UCSD-AML1 (cell line): ENCODE results near the gene AATF.
A peak's percentile ranks its signal among the peaks of the same experiment; 100 is the strongest.

ENCODE experiments used
- DNase-seq: peaks from one replicate; lab custom pipeline; 2025; ENCODE audit not compliant: unreplicated experiment; lab: John Stamatoyannopoulos, UW

AATF gene

DNA sequence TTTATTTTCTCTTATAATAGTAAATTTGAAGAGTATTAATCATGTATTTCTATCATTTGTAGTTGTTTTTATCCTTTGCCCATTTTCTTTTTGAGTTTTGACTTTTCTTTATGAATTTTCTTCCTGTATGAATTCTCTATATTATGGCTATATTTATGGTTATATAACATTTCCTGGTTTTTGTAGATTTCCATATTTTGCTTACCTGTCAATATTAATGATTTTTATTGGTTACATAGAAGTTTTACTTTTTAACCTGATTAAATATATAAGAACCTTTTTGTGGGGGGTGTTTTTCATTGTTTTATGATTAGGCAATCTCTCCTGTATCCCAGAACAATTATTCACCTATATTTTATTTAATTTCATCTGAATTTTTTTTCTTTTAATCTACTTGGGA lies 93.2 kb downstream of the AATF start:
- no peak for DNase-seq

DNA sequence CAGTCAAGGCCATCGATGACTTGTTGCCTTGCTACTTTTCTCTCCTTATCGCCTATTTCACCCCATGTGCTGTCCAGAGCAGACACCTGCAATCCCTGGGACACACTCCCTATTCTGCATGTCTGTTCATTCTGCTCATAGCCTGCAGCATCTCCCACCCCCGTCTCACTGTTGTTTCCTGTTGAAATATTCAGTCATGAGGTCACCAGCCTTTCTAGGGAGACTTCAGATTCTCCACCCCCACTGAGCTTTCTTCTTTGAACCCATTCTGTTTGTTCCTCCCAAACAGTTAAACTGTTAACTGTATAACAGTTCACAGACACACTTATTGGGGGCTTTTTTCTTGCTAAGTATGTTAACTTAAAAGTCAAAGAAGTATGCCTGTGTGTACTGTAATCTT lies 94.4 kb downstream of the AATF start:
- no peak for DNase-seq

DNA sequence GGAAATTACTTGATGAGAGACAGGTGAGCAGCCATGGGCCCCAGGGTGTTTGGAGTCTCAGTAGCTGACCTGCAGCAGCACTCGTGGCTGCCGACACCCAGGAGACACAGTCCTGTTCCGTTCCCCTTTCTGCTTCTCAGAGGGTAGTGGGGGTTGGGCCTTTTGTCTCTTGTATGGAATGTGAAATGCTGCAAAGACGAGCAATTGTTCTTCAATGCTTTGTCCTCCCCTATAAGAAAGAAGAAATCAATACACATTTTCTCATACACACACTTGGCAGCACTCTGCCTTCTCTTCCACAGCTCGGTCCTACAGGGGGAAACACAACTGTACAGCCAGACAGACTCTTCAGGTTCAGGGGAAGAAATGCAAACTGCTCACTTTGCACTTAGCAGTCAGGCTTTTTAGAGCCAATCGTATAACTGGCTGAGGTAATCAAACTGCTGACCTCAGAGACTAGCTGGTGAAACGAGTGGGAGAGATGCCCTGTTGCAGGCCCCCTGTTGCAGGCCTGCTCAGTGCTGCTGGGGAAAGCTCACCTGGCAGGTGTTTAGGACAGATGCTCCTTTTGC lies 96.7 kb downstream of the AATF start:
- no peak for DNase-seq

DNA sequence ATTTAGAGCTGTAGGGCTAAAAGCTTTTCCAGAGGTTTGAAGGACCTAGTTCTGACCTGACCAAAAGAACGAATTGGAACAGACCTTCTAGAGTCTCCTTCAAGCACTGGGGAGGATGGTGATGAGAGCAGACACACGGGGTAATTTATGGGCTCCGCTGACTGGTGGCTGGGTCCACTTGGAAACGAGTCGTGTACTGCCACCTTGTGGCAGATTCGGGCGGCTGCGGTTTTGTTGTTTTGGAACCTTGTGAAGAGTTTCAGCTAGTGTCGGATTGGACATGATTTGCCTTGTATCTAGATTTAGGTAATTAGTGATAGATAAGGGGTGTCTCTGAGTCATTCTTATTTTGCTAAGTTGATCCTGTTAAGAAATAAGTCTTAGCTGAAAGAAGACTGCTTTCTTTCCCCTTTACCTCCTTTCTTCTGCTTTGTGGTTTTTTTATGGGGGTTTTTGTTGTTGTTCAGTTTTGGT lies 98.9 kb downstream of the AATF start:
- peak; percentile 71 for DNase-seq

DNA sequence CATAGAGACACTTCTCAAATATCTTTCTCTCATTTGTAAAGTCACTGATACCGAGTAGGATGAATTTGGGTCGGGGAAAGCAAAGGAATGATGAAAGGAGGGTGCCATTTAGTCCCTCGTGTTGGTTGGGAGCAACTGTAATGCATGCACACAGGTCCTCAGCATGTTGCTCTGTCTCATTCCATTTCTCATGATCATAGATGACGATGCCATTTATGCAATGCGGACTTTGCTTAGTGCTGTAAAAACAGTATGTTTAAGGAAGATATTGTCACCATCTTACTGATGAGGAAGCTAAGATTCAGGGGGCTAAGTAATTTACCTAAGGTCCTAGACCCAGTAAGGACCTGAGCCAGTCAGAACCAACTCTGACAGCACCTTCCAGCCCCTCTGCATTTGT lies 100.1 kb downstream of the AATF start:
- DNase-seq = no peak

DNA sequence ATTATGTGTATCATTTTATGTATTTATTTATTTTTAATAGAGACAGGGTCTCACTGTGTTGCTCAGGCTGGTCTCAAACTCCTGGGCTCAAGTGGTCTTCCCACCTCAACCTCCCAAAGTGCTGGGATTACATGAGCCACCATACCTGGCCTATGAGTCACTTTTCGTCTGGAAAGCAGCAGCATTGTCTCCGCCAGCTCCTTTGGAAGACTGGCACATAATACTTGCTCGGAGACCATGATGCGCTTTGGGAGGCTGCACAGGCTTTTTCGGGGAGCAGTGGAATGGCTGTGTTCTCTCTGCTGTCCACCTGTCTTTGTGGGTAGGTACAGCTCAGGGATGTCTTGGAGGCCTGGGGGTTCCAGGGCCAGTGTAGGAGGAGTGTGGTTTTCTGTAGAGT lies 102.2 kb downstream of the AATF start:
- no peak for DNase-seq

DNA sequence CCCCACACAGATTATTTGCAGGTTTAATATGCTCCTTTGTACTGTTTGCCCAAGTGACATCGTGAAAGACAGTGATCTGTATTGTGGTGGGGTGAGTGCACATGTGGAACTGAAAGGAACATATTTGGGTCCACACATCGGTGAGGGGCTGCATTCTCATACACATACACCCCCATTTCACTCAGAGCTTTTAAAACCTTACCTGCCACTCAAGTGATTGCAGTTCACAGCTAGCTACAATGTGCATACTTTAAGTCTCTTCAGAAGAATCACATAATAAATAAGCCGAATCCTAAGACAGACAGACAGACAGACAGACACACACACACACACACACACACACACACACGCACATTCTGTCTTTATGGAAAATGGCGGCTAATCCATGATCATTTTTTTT lies 102.6 kb downstream of the AATF start:
- DNase-seq = no peak

DNA sequence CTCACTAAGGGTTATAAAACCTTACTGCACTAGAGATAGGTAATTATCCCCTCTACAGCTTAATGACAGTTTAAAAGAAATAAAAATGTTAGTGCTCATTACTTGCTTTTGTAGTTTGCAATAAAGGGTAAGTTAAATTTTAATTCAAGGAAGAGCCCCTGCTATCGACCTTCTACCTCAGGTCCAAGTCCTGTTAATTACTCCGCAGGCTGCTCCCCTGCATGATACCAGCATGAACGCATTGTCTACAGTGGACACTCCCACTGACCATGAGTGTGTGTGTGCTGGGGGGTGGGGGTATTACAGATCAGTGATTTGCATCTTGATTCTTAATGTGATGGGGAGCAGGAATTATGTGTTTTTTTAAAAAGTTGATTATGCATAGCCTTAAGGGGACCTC lies 103.1 kb downstream of the AATF start:
- no peak for DNase-seq

DNA sequence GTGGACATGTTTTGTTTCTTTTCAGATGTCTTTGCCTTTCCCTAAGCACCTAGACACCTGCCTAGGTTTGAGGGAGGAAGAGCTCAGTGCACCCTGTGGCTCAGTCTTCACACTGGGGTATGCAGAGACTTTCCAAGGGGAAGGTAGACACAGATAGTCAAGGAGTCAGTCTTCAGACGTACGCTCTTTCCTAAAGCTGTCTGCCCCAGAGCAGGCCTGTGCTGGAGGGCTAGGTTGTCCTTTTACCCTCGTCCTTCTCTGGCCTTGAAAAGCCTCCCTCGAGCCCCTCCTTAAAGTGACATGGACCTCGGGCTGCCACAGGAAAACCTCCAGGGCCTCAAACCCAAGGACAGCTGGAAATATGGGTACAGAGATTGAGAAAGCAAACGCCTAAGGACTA lies 103.7 kb downstream of the AATF start:
- no peak for DNase-seq

DNA sequence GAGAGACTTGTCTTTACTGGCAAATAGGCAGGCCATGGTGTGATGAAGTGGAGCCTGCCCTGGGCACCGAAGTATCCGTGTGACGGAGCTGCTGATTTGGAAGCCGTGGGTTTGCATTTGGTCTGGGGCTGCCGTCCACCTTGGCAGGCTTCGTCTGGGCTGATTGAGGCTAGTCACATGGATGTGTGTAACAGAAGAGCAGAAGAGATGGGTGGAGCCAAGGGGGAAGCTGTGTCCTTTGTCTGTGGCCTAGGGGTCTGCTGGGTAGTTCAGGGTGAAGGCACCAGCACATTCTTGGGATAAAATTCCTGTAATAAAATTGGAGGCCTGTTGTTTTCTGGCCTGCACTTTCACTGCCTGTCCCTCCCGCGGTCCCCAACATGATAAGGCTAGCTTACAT lies 106.1 kb downstream of the AATF start:
- no peak for DNase-seq

DNA sequence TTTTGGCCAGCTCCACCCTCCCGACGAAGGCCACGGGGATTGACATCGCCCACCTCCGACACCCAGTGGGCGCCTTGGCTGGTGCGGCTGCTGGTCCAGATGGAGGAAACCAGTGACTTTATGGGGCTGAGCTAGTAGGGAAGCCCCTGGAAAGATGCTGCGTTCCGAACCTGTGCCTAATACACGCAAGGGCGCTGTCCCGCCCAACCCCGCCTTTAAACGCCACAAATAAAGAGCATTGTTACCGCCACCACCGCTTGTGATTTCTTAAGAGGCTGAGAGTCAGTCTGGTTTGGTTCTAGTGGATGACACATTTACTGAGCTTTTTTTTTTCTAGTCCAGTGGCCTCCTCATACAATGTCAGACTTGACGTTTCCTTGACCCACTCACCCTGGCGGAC lies 107.9 kb downstream of the AATF start:
- DNase-seq = no peak

DNA sequence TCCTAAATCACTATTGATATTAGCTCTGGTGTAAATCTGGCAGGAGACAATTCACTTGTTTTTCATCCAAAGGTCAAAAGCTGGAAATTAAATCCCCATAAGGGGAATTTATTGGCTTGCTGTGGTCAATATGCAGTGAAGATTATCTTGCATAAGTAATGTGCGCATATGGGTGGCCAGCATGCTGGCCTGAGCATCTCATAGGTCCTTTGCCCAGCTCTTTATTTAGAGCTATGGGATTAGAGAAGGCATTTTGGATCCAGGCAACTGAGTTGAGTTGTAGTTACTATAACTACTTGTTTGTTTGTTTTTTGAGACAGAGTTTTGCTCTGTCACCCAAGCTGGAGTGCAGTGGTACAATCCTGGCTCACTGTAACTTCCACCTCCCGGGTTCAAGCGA lies 110.7 kb downstream of the AATF start:
- DNase-seq = no peak

DNA sequence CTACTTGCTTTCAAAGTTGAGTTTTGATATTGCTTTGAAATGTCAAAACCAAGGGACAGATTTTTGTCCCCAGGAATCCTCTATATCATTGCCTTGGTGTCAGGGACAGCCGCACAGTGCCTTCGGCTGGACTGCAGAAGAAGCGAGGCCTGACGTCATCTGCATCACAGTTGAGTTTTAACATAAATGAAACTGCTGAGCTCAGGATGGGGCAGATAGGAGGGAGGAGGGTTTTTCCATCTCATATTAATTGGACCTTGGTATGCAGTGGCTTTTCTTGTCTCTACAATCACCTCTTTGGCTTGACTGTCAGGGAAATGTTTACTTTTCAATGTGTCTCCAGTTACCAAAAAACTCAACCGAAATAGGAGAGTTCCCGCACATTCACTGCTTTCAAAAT lies 111.3 kb downstream of the AATF start:
- DNase-seq = no peak

DNA sequence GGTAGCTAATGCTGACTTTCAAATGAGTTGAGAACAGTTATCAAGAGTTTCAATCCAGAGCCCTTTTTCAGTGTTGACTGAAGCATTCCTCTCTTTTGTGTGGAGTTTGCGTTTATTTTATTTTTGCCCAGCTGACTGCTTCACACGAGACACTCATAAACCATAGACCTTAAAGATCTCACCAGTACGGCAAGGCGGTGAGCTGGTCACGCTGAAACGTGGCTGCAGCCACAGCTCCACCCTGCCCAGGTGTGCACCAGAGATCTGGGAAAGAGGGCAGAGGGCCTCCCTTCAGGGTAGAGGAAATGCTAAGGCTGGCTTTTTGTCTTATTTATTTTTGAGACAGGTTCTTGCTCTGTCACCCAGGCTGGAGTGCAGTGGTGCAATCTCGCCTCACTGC lies 112.2 kb downstream of the AATF start:
- no peak for DNase-seq

DNA sequence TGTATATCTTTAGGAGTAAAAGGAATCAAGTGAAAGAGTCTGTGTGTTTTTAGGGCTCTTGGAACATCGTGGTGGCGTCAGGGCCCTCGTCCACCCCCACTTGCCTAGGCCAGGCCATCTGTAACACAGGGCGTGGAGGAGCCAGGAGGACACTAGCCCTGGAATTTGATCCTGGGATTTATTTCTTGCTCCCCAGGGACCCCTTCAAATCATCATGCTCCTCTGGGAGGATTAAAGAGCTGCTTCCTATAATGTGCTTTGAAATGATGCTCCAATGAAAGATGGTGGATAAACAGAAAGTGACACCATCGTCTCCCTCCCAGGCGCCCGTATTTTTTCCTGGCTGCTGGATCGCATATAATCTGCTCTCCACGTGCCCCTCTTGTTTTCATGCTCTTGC lies 113.3 kb downstream of the AATF start:
- no peak for DNase-seq

DNA sequence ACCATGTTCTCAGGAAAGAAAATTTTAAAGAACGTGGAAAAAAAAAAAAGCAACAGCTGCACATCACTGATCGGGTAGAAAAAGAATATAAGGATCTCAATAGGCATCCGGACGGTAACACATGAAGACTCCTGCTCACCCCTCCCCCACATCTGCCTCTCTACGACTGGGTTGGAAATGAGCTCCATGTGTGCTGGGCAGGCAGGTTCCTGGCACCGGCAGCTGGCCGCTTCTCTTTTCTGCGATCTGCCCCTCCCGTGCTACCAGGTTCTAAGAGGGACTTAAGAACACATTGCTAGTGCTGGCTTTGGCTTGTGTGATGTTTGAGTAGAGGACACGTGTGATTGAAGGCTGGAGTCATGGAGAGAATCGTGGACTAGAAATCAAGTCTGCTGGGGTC lies 115.5 kb downstream of the AATF start:
- DNase-seq = no peak

DNA sequence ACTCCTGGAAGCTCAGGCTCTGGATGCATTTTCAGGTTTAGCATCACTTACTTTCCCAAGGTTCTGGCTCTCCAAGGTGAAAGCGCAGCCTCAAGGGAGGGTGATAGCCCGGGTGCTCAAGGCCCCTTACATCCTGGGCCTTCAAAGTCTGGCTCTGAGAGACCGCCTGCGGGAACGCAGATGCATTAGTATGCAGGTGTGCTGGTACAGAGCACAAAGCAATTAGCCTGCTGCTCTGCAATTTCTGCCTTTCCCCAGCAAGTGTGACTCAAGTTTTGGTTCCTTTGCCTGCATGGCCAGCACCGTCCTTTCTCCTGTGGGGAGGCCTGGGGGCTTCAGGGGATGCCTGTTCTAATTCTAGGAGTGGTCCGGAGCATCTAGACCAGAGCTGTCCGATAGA lies 116.2 kb downstream of the AATF start:
- no peak for DNase-seq

DNA sequence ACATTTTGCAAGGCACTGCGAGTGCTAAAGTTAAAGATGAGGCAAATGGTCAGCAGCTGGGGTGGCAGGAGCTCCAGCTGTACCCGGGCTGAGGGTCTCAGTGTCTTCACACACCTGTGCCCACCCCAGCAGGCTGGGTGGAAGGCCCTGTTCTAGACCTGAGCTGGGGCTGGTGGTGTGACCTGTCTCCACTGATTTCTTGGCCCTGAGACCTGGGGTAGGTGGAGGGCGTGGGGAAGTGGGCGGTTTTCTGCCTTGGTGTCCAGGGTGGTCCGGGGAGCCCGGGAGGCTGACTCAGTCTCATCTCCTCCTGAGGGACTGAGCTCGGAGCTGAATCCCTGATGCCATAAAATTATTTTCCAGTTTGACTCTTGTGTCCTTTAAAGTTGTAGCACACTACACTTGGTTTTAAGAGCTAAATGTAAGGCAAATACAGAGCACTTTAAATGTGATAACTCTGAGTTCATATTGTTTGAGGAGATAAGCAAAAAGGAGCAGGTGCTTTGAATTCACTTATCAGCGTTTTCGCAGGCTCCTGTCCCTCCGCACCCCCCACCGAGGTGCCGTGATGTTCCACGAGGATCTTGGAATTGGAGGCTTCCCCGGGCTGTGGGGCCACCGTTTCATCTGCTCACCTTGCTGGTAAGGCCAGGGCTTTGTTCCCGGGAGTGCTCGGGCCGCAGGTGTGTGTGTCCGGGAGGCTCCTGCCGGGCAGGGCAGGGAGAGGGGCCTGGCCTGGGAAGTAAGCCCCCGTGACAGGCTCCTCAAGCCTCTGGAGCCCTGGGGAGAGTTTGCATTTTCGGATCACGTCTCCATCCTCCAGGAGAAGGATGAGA lies 117.0 kb downstream of the AATF start:
- DNase-seq = no peak

DNA sequence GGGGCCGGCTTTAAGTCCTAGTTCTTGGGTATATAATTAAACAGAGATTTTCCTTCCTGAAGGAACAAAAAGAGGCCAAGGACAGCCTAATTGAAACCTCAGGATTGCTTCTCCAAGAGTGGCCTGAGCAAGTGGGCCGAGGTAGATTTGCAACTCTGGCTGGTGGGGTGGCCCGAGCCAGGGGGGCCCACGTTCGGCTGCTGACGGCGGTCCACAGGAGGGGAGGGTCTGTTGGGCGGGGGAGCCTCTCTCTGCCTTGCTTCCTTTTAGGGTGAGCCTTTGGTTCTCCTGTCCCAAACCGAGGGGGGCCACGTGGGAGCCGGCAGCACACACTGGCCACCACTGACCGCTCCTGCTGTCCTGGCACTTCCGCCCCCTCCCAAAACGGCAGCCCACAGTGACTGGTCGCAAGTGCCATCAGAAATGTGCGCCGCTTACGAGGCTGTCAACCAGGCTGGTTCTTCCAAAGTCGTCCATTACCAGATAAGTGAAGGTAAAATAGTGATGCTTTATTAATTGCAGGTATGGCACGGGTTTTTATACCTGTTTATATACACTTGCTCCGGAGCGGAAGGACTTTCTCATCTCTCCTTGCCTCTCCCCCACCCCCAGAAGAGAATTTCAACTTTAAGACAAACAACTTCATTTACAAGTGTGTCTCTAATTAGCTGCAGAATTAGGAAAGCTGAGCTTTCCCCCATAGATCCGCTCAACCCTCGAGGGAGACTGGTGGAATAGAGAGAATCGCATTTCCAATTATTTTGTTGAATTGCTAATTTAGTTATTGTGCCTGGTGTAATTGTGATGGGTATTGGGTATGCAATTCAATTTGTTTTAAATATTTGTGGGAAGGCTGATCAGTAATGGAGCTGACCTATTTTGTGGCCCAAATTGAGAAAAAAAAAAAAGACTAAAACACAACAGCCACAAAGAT lies 117.8 kb downstream of the AATF start:
- no peak for DNase-seq

DNA sequence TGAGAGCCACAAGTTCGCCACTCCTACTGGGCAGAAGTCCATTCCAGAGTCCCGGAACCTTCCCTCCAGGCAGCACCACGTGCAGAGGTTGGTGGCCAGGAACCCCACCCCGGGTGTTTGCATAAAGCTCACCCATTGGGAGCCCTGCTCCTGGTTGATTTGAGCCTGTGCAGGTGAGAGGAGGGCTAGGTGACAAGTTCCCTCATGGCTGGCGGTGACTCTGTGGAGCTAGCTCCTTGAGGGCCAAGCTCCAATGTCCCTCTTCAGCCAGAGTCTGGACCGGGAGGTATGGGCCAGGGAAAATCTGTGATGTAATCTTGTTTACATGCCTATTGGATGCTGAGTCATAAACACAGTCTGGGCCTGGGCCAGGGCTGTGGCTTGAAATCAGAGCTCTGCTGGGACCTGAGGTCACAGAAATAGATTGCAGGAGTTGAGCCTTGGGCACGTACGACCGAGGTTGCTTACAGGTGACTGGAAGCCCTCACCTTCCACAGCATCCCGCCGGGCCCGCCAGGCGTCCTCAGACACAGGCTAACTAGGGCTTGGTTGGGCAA lies 118.9 kb downstream of the AATF start:
- DNase-seq = no peak

DNA sequence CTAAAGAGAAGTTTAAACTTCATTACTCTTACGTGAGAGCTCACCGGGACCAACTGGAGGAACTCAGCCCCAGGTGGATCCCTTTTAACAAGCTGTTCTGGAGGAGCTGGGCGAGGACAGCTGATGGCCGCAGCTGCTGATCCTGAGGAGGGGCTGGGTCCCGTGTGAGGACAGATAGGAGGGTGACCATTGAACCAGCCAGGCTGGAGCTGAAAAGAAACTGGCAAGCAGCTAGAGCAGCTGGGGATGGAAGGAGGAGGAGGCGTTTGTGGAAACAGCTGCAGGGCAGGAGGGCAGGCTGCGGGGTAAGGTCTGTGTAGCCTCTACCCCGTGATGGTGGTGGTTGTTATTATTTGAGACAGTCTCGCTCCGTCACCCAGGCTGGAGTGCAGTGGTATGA lies 119.5 kb downstream of the AATF start:
- DNase-seq = no peak

DNA sequence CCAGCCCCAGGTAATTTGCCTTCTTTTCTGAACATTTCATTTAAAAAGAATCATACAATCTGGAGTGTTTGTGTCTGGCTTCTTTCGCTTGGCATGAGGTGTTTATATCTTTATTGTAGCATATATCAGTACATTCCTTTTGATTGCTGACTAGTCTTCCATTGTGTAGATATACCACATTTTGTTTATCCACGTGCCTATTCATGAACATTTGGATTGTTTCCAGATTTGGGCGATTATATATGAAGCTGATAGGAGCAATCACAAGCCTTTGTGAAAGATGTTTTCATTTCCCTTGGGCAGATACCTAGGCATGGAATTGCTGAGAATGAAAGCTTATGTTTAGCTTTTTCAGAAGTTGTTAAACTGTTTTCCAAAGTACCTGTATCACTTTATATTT lies 120.3 kb downstream of the AATF start:
- no peak for DNase-seq
